ENCODE data around the gene CUL1.

GRCh38 chr7:148849393-148850098 lies 150.8 kb downstream of the CUL1 start:
- no peak for TF ChIP-seq CTCF (IDR thresholded peaks at IDR 0.05)
- no peak for TF ChIP-seq ZFX (IDR thresholded peaks at IDR 0.05; ENCODE audit: borderline replicate concordance)
